ENCODE measurements around the gene CHST11.

The CHST11 gene

GRCh38 chr12:104585448-104586055, 128.8 kb downstream of the CHST11 start:
- Histone ChIP-seq H3K9me3 (ENCODE audit: control insufficient read depth in 1 of 2, low read length in 2 of 2) (no peaks in the 10 kb centered on the region), H3K27ac (ENCODE audit: low read depth, low read length) (no peak overlapping the region), H3K4me3 (ENCODE audit: low read depth in 1 of 2, low read length in 2 of 2) (no peak overlapping the region), H3K4me1 (ENCODE audit: control insufficient read depth in 1 of 2, insufficient read depth in 2 of 2, low read length in 2 of 2) (peaks cover 10 to 13% of the 10 kb centered on the region in 2 donors), H3K9ac (ENCODE audit: low read depth in 1 of 2, low read length in 2 of 2) (no peak overlapping the region), H3K27me3 (ENCODE audit: control insufficient read depth in 1 of 2, insufficient read depth in 2 of 2, low read length in 2 of 2) (no peaks in the 10 kb centered on the region), H3K36me3 (ENCODE audit: control insufficient read depth in 1 of 2, insufficient read depth in 2 of 2, low read length in 2 of 2) (no peaks in the 10 kb centered on the region)

GRCh38 chr12:104586351-104586919, 129.7 kb downstream of the CHST11 start:
- Histone ChIP-seq H3K27me3 (ENCODE audit: control insufficient read depth in 1 of 2, insufficient read depth in 2 of 2, low read length in 2 of 2) (no peaks in the 10 kb centered on the region), H3K9me3 (ENCODE audit: control insufficient read depth in 1 of 2, low read length in 2 of 2) (no peaks in the 10 kb centered on the region), H3K27ac (ENCODE audit: low read depth, low read length) (no peak overlapping the region), H3K4me1 (ENCODE audit: control insufficient read depth in 1 of 2, insufficient read depth in 2 of 2, low read length in 2 of 2) (peaks cover 3 to 7% of the 10 kb centered on the region in 2 donors), H3K9ac (ENCODE audit: low read depth in 1 of 2, low read length in 2 of 2) (no peak overlapping the region), H3K4me3 (ENCODE audit: low read depth in 1 of 2, low read length in 2 of 2) (no peak overlapping the region), H3K36me3 (ENCODE audit: control insufficient read depth in 1 of 2, insufficient read depth in 2 of 2, low read length in 2 of 2) (no peaks in the 10 kb centered on the region)

GRCh38 chr12:104588047-104588920, 131.5 kb downstream of the CHST11 start:
- H3K9ac ChIP-seq (ENCODE audit: low read depth in 1 of 2, low read length in 2 of 2): no peak overlapping the region
- no peaks in the 10 kb centered on the region for H3K4me1 ChIP-seq (ENCODE audit: control insufficient read depth in 1 of 2, insufficient read depth in 2 of 2, low read length in 2 of 2)
- H3K27me3 ChIP-seq (ENCODE audit: control insufficient read depth in 1 of 2, insufficient read depth in 2 of 2, low read length in 2 of 2): no peaks in the 10 kb centered on the region
- no peaks in the 10 kb centered on the region for H3K9me3 ChIP-seq (ENCODE audit: control insufficient read depth in 1 of 2, low read length in 2 of 2)
- H3K4me3 ChIP-seq (ENCODE audit: low read depth in 1 of 2, low read length in 2 of 2): no peak overlapping the region
- H3K27ac ChIP-seq (ENCODE audit: low read depth, low read length): no peak overlapping the region
- H3K36me3 ChIP-seq (ENCODE audit: control insufficient read depth in 1 of 2, insufficient read depth in 2 of 2, low read length in 2 of 2): no peaks in the 10 kb centered on the region

GRCh38 chr12:104588921-104589590, 132.3 kb downstream of the CHST11 start:
- Histone ChIP-seq H3K27me3 (ENCODE audit: control insufficient read depth in 1 of 2, insufficient read depth in 2 of 2, low read length in 2 of 2) (no peaks in the 10 kb centered on the region), H3K4me1 (ENCODE audit: control insufficient read depth in 1 of 2, insufficient read depth in 2 of 2, low read length in 2 of 2) (no peaks in the 10 kb centered on the region)

GRCh38 chr12:104590022-104590421, 133.3 kb downstream of the CHST11 start:
- no peaks in the 10 kb centered on the region for H3K27me3 ChIP-seq (ENCODE audit: control insufficient read depth in 1 of 2, insufficient read depth in 2 of 2, low read length in 2 of 2)
- no peaks in the 10 kb centered on the region for H3K4me1 ChIP-seq (ENCODE audit: control insufficient read depth in 1 of 2, insufficient read depth in 2 of 2, low read length in 2 of 2)
- no peak overlapping the region for H3K27ac ChIP-seq (ENCODE audit: low read depth, low read length)
- H3K9ac ChIP-seq (ENCODE audit: low read depth in 1 of 2, low read length in 2 of 2): no peak overlapping the region
- no peak overlapping the region for H3K4me3 ChIP-seq (ENCODE audit: low read depth in 1 of 2, low read length in 2 of 2)
- H3K36me3 ChIP-seq (ENCODE audit: control insufficient read depth in 1 of 2, insufficient read depth in 2 of 2, low read length in 2 of 2): no peaks in the 10 kb centered on the region
- H3K9me3 ChIP-seq (ENCODE audit: control insufficient read depth in 1 of 2, low read length in 2 of 2): no peaks in the 10 kb centered on the region

More at GRCh38 chr12:104588921-104589590, 132.3 kb downstream of the CHST11 start:
- Histone ChIP-seq H3K36me3 (ENCODE audit: control insufficient read depth in 1 of 2, insufficient read depth in 2 of 2, low read length in 2 of 2) (no peaks in the 10 kb centered on the region), H3K27ac (ENCODE audit: low read depth, low read length) (no peak overlapping the region), H3K9me3 (ENCODE audit: control insufficient read depth in 1 of 2, low read length in 2 of 2) (no peaks in the 10 kb centered on the region), H3K9ac (ENCODE audit: low read depth in 1 of 2, low read length in 2 of 2) (no peak overlapping the region), H3K4me3 (ENCODE audit: low read depth in 1 of 2, low read length in 2 of 2) (no peak overlapping the region)

- Histone ChIP-seq H3K27ac (ENCODE audit: low read depth, low read length) (no peak overlapping the region), H3K4me3 (ENCODE audit: low read depth in 1 of 2, low read length in 2 of 2) (no peak overlapping the region), H3K9ac (ENCODE audit: low read depth in 1 of 2, low read length in 2 of 2) (no peak overlapping the region), H3K9me3 (ENCODE audit: control insufficient read depth in 1 of 2, low read length in 2 of 2) (no peaks in the 10 kb centered on the region), H3K27me3 (ENCODE audit: control insufficient read depth in 1 of 2, insufficient read depth in 2 of 2, low read length in 2 of 2) (no peaks in the 10 kb centered on the region), H3K4me1 (ENCODE audit: control insufficient read depth in 1 of 2, insufficient read depth in 2 of 2, low read length in 2 of 2) (no peaks in the 10 kb centered on the region), H3K36me3 (ENCODE audit: control insufficient read depth in 1 of 2, insufficient read depth in 2 of 2, low read length in 2 of 2) (no peaks in the 10 kb centered on the region)
These were observed 134.6 kb downstream of the CHST11 start for GRCh38 chr12:104591257-104591885.

GRCh38 chr12:104593482-104593881, 136.7 kb downstream of the CHST11 start:
- Histone ChIP-seq H3K27ac (ENCODE audit: low read depth, low read length) (no peak overlapping the region), H3K9ac (ENCODE audit: low read depth in 1 of 2, low read length in 2 of 2) (no peak overlapping the region), H3K36me3 (ENCODE audit: control insufficient read depth in 1 of 2, insufficient read depth in 2 of 2, low read length in 2 of 2) (no peaks in the 10 kb centered on the region), H3K9me3 (ENCODE audit: control insufficient read depth in 1 of 2, low read length in 2 of 2) (no peaks in the 10 kb centered on the region), H3K27me3 (ENCODE audit: control insufficient read depth in 1 of 2, insufficient read depth in 2 of 2, low read length in 2 of 2) (no peaks in the 10 kb centered on the region), H3K4me1 (ENCODE audit: control insufficient read depth in 1 of 2, insufficient read depth in 2 of 2, low read length in 2 of 2) (no peaks in the 10 kb centered on the region), H3K4me3 (ENCODE audit: low read depth in 1 of 2, low read length in 2 of 2) (no peak overlapping the region)

- Histone ChIP-seq H3K36me3 (ENCODE audit: control insufficient read depth in 1 of 2, insufficient read depth in 2 of 2, low read length in 2 of 2) (no peaks in the 10 kb centered on the region), H3K27me3 (ENCODE audit: control insufficient read depth in 1 of 2, insufficient read depth in 2 of 2, low read length in 2 of 2) (no peaks in the 10 kb centered on the region), H3K27ac (ENCODE audit: low read depth, low read length) (no peak overlapping the region), H3K4me3 (ENCODE audit: low read depth in 1 of 2, low read length in 2 of 2) (no peak overlapping the region), H3K9me3 (ENCODE audit: control insufficient read depth in 1 of 2, low read length in 2 of 2) (no peaks in the 10 kb centered on the region), H3K9ac (ENCODE audit: low read depth in 1 of 2, low read length in 2 of 2) (no peak overlapping the region), H3K4me1 (ENCODE audit: control insufficient read depth in 1 of 2, insufficient read depth in 2 of 2, low read length in 2 of 2) (no peaks in the 10 kb centered on the region)
These were observed 139.5 kb downstream of the CHST11 start for GRCh38 chr12:104596134-104596799.

GRCh38 chr12:104596898-104597843, 140.4 kb downstream of the CHST11 start:
- Histone ChIP-seq H3K27ac (ENCODE audit: low read depth, low read length) (no peak overlapping the region), H3K4me3 (ENCODE audit: low read depth in 1 of 2, low read length in 2 of 2) (no peak overlapping the region), H3K9ac (ENCODE audit: low read depth in 1 of 2, low read length in 2 of 2) (no peak overlapping the region), H3K27me3 (ENCODE audit: control insufficient read depth in 1 of 2, insufficient read depth in 2 of 2, low read length in 2 of 2) (no peaks in the 10 kb centered on the region), H3K36me3 (ENCODE audit: control insufficient read depth in 1 of 2, insufficient read depth in 2 of 2, low read length in 2 of 2) (no peaks in the 10 kb centered on the region), H3K4me1 (ENCODE audit: control insufficient read depth in 1 of 2, insufficient read depth in 2 of 2, low read length in 2 of 2) (no peaks in the 10 kb centered on the region), H3K9me3 (ENCODE audit: control insufficient read depth in 1 of 2, low read length in 2 of 2) (no peaks in the 10 kb centered on the region)
